K562 (cell line): ENCODE results near the gene IRGQ. TPM values are rescaled to one million over a fixed set of nuclear protein-coding genes. Genes with fewer than 3 reads are reported as not detected.

Experiments
- ATAC-seq: fragments of 200-7000 bp; cut with Tn5 transposase; 3 replicates; pipeline ENCODE4 v1.9.1; 2020; ENCODE audit warnings: moderate library complexity
- BruUV-seq: library from RNA; stranded (reverse); fragments of 400-500 nt; replicated peaks from 2 replicates; lab custom pipeline; 2021; lab: Mats Ljungman, UMichigan
- CTCF ChIA-PET: fragments of 300-600 bp; formaldehyde crosslinking; extraction: SDS; loops from one replicate; lab custom pipeline; 2021; ENCODE audit warnings: low intra/inter-chr PET ratio; lab: Yijun Ruan, JAX
- POLR2A ChIA-PET: fragments of 300-600, 350-650 bp; sonication (Branson Sonifier 250); formaldehyde crosslinking; extraction: SDS; loops from one replicate; lab custom pipeline; 2021; ENCODE audit warnings: antibody characterized with exemption, inconsistent platforms; lab: Yijun Ruan, JAX
- DNase-seq, 4 experiments: peaks; one replicate each; pipeline versions ENCODE4 v3.0.0 to v3.0.0-alpha.2; 2011 to 2018; ENCODE audit warnings: low spot score in 3 of 4, mixed read lengths in 3 of 4; ENCODE audit errors: extremely low read depth in 1 of 4
- FAIRE-seq: peaks from 2 replicates; lab custom pipeline; 2011; peaks lifted over from hg19 to GRCh38; lab: Jason Lieb, UNC
- H2AFZ ChIP-seq: 2 replicates; pipeline ENCODE4 v1.6.0; 2011; ENCODE audit warnings: low read depth, low read length, control low read depth, inconsistent platforms
- H3K27ac ChIP-seq: fragments of 200-600 bp; 3 replicates; pipeline ENCODE4 v1.8.0; 2011; ENCODE audit warnings: low read depth, mild to moderate bottlenecking, control low read depth, inconsistent platforms, low read length, moderate library complexity, mixed read lengths; ENCODE audit errors: extremely low read depth
- H3K27me3 ChIP-seq, 2 experiments: fragments of 300-600 bp in 1 of 2; 2 replicates in 1 of 2; 3 replicates in 1 of 2; pipeline versions ENCODE4 v1.6.0 to v1.8.0; 2011; ENCODE audit warnings: inconsistent platforms in 2 of 2, low read length in 2 of 2, mild to moderate bottlenecking in 1 of 2, mixed read lengths in 1 of 2, moderate library complexity in 1 of 2; ENCODE audit not compliant: control insufficient read depth in 2 of 2, insufficient read depth in 2 of 2
- H3K36me3 ChIP-seq: fragments of 300-600 bp; 3 replicates; pipeline ENCODE4 v1.8.0; 2011; ENCODE audit warnings: mild to moderate bottlenecking, low read length, inconsistent platforms; ENCODE audit not compliant: control insufficient read depth, insufficient read depth
- H3K4me1 ChIP-seq, 2 experiments: fragments of 200-600 bp in 1 of 2; replicated peaks in 1 of 2; 2 replicates in 1 of 2; 3 replicates in 1 of 2; pipeline versions ENCODE4 v1.5.1 to v1.8.0; 2011; ENCODE audit warnings: inconsistent platforms in 2 of 2, low read length in 2 of 2, mild to moderate bottlenecking in 1 of 2, mixed read lengths in 1 of 2, moderate library complexity in 1 of 2; ENCODE audit not compliant: control insufficient read depth in 2 of 2, insufficient read depth in 2 of 2
- H3K4me2 ChIP-seq: 2 replicates; pipeline ENCODE4 v1.6.1; 2011; ENCODE audit warnings: low read length, control low read depth, inconsistent platforms, mixed read lengths; ENCODE audit not compliant: insufficient read depth
- H3K4me3 ChIP-seq: fragments of 200-600 bp; sonication (generic), shearing (Covaris generic); 2 replicates; pipeline ENCODE4 v1.5.1; 2016; ENCODE audit warnings: control low read depth, inconsistent platforms
- H3K79me2 ChIP-seq: fragments of 200-600 bp; 3 replicates; pipeline ENCODE4 v1.8.0; 2011; ENCODE audit warnings: low read length, inconsistent platforms; ENCODE audit not compliant: control insufficient read depth, insufficient read depth
- H3K9ac ChIP-seq, 2 experiments: 2 replicates each; pipeline versions ENCODE4 v1.6.0 to v1.6.1; 2011; ENCODE audit warnings: low read depth in 2 of 2, low read length in 2 of 2, control low read depth in 1 of 2, inconsistent platforms in 1 of 2, mild to moderate bottlenecking in 1 of 2, mixed read lengths in 1 of 2; ENCODE audit not compliant: insufficient read depth in 1 of 2
- H3K9me1 ChIP-seq: one replicate; pipeline ENCODE4 v1.6.0; 2011; ENCODE audit warnings: inconsistent platforms, mild to moderate bottlenecking, low read length, moderate library complexity; ENCODE audit not compliant: control insufficient read depth, insufficient read depth
- H3K9me3 ChIP-seq: replicated peaks from 2 replicates; pipeline ENCODE4 v1.5.1; 2011; ENCODE audit warnings: low read depth, low read length, inconsistent platforms; ENCODE audit not compliant: control insufficient read depth, insufficient read depth
- H4K20me1 ChIP-seq: replicated peaks from 2 replicates; pipeline ENCODE4 v1.6.1; 2011; ENCODE audit warnings: low read length, inconsistent platforms, mixed read lengths; ENCODE audit not compliant: control insufficient read depth, insufficient read depth
- CBX3 ChIP-seq, 2 experiments: IDR thresholded peaks; 1 replicate in 1 of 2; 2 replicates in 1 of 2; pipeline ENCODE4 v1.6.1; 2012; ENCODE audit warnings: inconsistent platforms in 2 of 2, low read length in 2 of 2, borderline replicate concordance in 1 of 2, control low read depth in 1 of 2
- RBM25 ChIP-seq: fragments of 200-400 bp; formaldehyde crosslinking; IDR thresholded peaks from 2 replicates; pipeline ENCODE4 v1.6.1; 2018; ENCODE audit warnings: low read length, low read depth, moderate library complexity; ENCODE audit not compliant: severe bottlenecking
- SETDB1 ChIP-seq: IDR thresholded peaks from one replicate; pipeline ENCODE4 v1.6.1; 2012; ENCODE audit warnings: low read length, control low read depth, inconsistent platforms
- TAF9B ChIP-seq: fragments of 450-650 bp; IDR thresholded peaks from 2 replicates; pipeline ENCODE4 v1.6.1; 2018; ENCODE audit warnings: mild to moderate bottlenecking; ENCODE audit not compliant: partially characterized antibody
- TRIM28 ChIP-seq: fragments of 450-650 bp; IDR thresholded peaks from 2 replicates; pipeline ENCODE4 v1.6.1; 2017
- WGBS: fragments of 100-300 bp; shearing (Covaris generic); methylation state at CpG from one replicate; pipeline ENCODE4 v1.1.6; 2016; ENCODE audit warnings: low coverage, mixed read lengths; ENCODE audit not compliant: insufficient coverage; ENCODE audit errors: missing lambda C conversion rate; 5-methylcytosine and 5-hydroxymethylcytosine counted together
- in situ Hi-C: fragments of 300-500 bp; cut with MboI; formaldehyde crosslinking; loops from 4 replicates; pipeline ENCODE4 v1.15.0; 2018; ENCODE audit warnings: inconsistent platforms, mixed read lengths
- intact Hi-C: fragments of 100-400 bp; cut with micrococcal nuclease; formaldehyde crosslinking; loops from 2 replicates; pipeline ENCODE4 v1.14.2; 2022
- polyA plus RNA-seq, 8 experiments: library from polyadenylated mRNA; depleted of rRNA in 4 of 8; stranded (reverse) in 5 of 8; unstranded in 3 of 8; fragments of >200 nt; fragmentation: Nextera tagmentation in 2 of 8; fragmentation: Illumina TruSeq in 1 of 8; extraction: Ambion mirVana in 2 of 8; extraction: Trizol in 1 of 8; gene quantifications; 2 replicates each; pipeline versions ENCODE4 v1.2.1 to v1.2.3, GENCODE V29; 2011 to 2014; ENCODE audit warnings: inconsistent platforms in 1 of 8, missing spikeins in 1 of 8
- total RNA-seq, 7 experiments: library from RNA; depleted of rRNA in 6 of 7; stranded (reverse); fragments of >200 nt in 6 of 7; fragmentation: Illumina TruSeq in 2 of 7; extraction: Trizol in 2 of 7; gene quantifications; 2 replicates each; pipeline versions ENCODE4 v1.2.1 to v1.2.3, GENCODE V29; 2011 to 2021; ENCODE audit warnings: low replicate concordance in 1 of 7

The IRGQ gene
- total and polyA plus RNA-seq, 9 of the 15 experiments (the other 6 are each of a cell fraction or from before 2014, with no cell fraction given), result 3.5 to 19.2 (median 7.9) TPM

GRCh38 chr19:43540381-43540780 is 55.6 kb downstream of the IRGQ start:
- no TSS peak for BruUV-seq
- DNase-seq (no peak), ATAC-seq (no peak), FAIRE-seq (no peak)
- Histone ChIP-seq H4K20me1 (no peaks in the 10 kb centered on the region), H3K27me3 (no peaks in the 10 kb centered on the region), H3K79me2 (no peaks in the 10 kb centered on the region), H3K9me1 (no peaks in the 10 kb centered on the region), H3K9me3 (peaks cover 1% of the 10 kb centered on the region; the same call in 1 of the 2 replicates), H3K4me3 (no peak overlapping the region), H3K27ac (no peak overlapping the region), H3K4me1 (peaks cover 0 to 2% of the 10 kb centered on the region in 2 experiments; a peak in 1 of 5 replicates), H3K9ac (no peak overlapping the region), H2AFZ (no peak overlapping the region), H3K36me3 (peaks cover 56% of the 10 kb centered on the region; the same call in 2 of the 3 replicates), H3K4me2 (no peak overlapping the region)
- intact Hi-C loops (no loop called here), in situ Hi-C loops (no loop called here)
- 93% methylated on average over 3 of the region's 3 CpGs for WGBS
- CTCF ChIA-PET, result no interaction called here
- TF ChIP-seq RBM25, result peak; percentile 73
- TF ChIP-seq SETDB1, result no peak
- POLR2A ChIA-PET, result no interaction called here

GRCh38 chr19:43538922-43539321 is 57.0 kb downstream of the IRGQ start:
- no peak for ATAC-seq
- Histone ChIP-seq H3K4me2 (no peak overlapping the region), H3K9me1 (no peaks in the 10 kb centered on the region), H3K9me3 (peaks cover 1% of the 10 kb centered on the region; the same call in 1 of the 2 replicates), H3K79me2 (no peaks in the 10 kb centered on the region), H2AFZ (no peak overlapping the region), H3K4me3 (no peak overlapping the region), H3K9ac (no peak overlapping the region), H3K36me3 (peaks cover 47% of the 10 kb centered on the region; the same call in 2 of the 3 replicates), H3K4me1 (peaks cover 0 to 16% of the 10 kb centered on the region in 2 experiments; a peak in 2 of 5 replicates), H3K27ac (no peak overlapping the region), H4K20me1 (no peaks in the 10 kb centered on the region; the same call in 1 of the 2 replicates), H3K27me3 (no peaks in the 10 kb centered on the region)
- no peak for FAIRE-seq
- intact Hi-C loops (loop anchor here (10.0 kb wide), 1 partner anchor 126 kb away; no protein-coding TSS in a partner anchor), in situ Hi-C loops (no loop called here)
- ChIA-PET POLR2A (no interaction called here), CTCF (no interaction called here)
- 0 out of 2 replicates have a peak, but pooled peaks have one; percentile 55 for TF ChIP-seq TRIM28
- TF ChIP-seq CBX3 (IDR thresholded peaks at IDR 0.05; ENCODE audit: borderline replicate concordance in 1 of 2, low read length in 2 of 2), result peak in 1 of 2 experiments; percentile 73; a peak in 1 of 3 replicates
- no peak for TF ChIP-seq TAF9B
- no peak for DNase-seq
- no TSS peak for BruUV-seq
